CD4-positive, alpha-beta T cell treated with Interleukin-21 for 1 hour (primary cell): ENCODE results near the gene SLC9A7.
A peak's percentile ranks its signal among the peaks of the same experiment; 100 is the strongest.

Experiments used
- DNase-seq: peaks from one replicate; pipeline ENCODE4 v3.0.0-alpha.2; 2020

SLC9A7 gene

GRCh38 chrX:46571423-46572339 is 187.2 kb downstream of the SLC9A7 start:
- DNase-seq, result no peak

DNA sequence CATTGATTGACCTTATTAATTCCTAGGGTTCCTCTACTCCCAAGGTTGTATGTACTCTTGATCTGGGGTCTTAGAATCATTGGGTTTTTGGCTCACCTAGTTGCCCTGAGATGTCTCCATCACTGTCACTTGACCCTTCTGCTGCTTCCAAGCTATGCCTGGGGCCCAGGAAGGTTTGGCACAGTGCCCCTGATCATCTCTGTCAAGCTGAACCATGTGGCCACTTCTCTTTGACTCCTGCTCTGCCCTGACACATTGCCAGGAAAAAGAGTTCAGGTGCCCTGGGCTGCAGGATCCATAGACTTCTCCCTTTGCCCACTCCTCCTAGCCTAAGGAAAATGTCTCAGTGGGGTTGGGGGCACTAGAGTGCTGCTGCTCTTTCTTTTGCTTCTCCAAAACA is 189.3 kb downstream of the SLC9A7 start:
- DNase-seq, result no peak

GRCh38 chrX:46567388-46567787 is 191.5 kb downstream of the SLC9A7 start:
- DNase-seq, result no peak

GRCh38 chrX:46561824-46562657 is 196.9 kb downstream of the SLC9A7 start:
- DNase-seq, result no peak

GRCh38 chrX:46559062-46559461 is 199.9 kb downstream of the SLC9A7 start:
- no peak for DNase-seq

GRCh38 chrX:46554942-46555341 is 204.0 kb downstream of the SLC9A7 start:
- peak; percentile 29 for DNase-seq

- DNase-seq, result no peak
These were observed 205.0 kb downstream of the SLC9A7 start for GRCh38 chrX:46553935-46554334.

GRCh38 chrX:46551494-46552128 is 207.3 kb downstream of the SLC9A7 start:
- DNase-seq, result no peak

- no peak for DNase-seq
These were observed 209.0 kb downstream of the SLC9A7 start for GRCh38 chrX:46549914-46550313.
